H1 (cell line): ENCODE data around the gene SREK1IP1. TPM values are rescaled to one million over a fixed set of nuclear protein-coding genes. Genes with fewer than 3 reads are reported as not detected.

Source experiments
- CTCF ChIA-PET: fragments of 300-600 bp; sonication (Branson Sonifier 250); formaldehyde crosslinking; loops from one replicate; lab custom pipeline; 2021; ENCODE audit not compliant: partially characterized antibody; lab: Charles Lee
- POLR2A ChIA-PET: fragments of 300-600 bp; sonication (Branson Sonifier 250); formaldehyde crosslinking; loops from one replicate; lab custom pipeline; 2021; ENCODE audit warnings: inconsistent platforms; ENCODE audit not compliant: partially characterized antibody; lab: Charles Lee
- DNase-seq, 2 experiments: peaks; one replicate each; pipeline versions ENCODE4 v3.0.0 to v3.0.0-alpha.2; 2010 to 2022; ENCODE audit warnings: low spot score in 2 of 2, low read depth in 1 of 2, mixed read lengths in 1 of 2
- FAIRE-seq: peaks from 2 replicates; lab custom pipeline; 2011; peaks lifted over from hg19 to GRCh38; lab: Jason Lieb, UNC
- H2AFZ ChIP-seq: 2 replicates; pipeline ENCODE4 v1.8.1; 2012; ENCODE audit warnings: low read length, inconsistent platforms
- H2AK5ac ChIP-seq: 2 replicates; pipeline ENCODE4 v1.6.1; 2013; ENCODE audit warnings: low read depth, low read length
- H2BK120ac ChIP-seq: replicated peaks from 2 replicates; pipeline ENCODE3; 2013; ENCODE audit warnings: low read depth, low read length, inconsistent platforms
- H2BK12ac ChIP-seq: 2 replicates; pipeline ENCODE4 v1.6.1; 2013; ENCODE audit warnings: low read depth, low read length
- H2BK15ac ChIP-seq: 2 replicates; pipeline ENCODE4 v1.6.1; 2013; ENCODE audit warnings: low read length
- H2BK20ac ChIP-seq: 2 replicates; pipeline ENCODE4 v1.6.1; 2013; ENCODE audit warnings: low read length
- H2BK5ac ChIP-seq: 2 replicates; pipeline ENCODE4 v1.6.1; 2013; ENCODE audit warnings: low read depth, low read length
- H3K14ac ChIP-seq: 2 replicates; pipeline ENCODE4 v1.6.1; 2013; ENCODE audit warnings: inconsistent platforms; ENCODE audit not compliant: insufficient read length
- H3K18ac ChIP-seq: 2 replicates; pipeline ENCODE4 v1.6.1; 2013; ENCODE audit warnings: low read length; ENCODE audit errors: extremely low read depth
- H3K23ac ChIP-seq: 2 replicates; pipeline ENCODE4 v1.6.1; 2013; ENCODE audit warnings: inconsistent platforms; ENCODE audit not compliant: insufficient read length
- H3K23me2 ChIP-seq: 2 replicates; pipeline ENCODE4 v1.6.1; 2013; ENCODE audit warnings: low read depth, low read length
- H3K27ac ChIP-seq: 2 replicates; pipeline ENCODE4 v1.6.1; 2011; ENCODE audit warnings: low read depth, low read length, inconsistent platforms
- H3K27me3 ChIP-seq, 4 experiments: replicated peaks in 1 of 4; 1 replicate in 1 of 4; 2 replicates in 3 of 4; pipeline versions ENCODE4 v1.6.1 to v1.8.1; 2011 to 2013; ENCODE audit warnings: low read length in 3 of 4, mild to moderate bottlenecking in 3 of 4, inconsistent platforms in 2 of 4, mixed read lengths in 2 of 4, moderate library complexity in 1 of 4; ENCODE audit not compliant: control insufficient read depth in 3 of 4, insufficient read depth in 3 of 4; ENCODE audit errors: extremely low read depth in 1 of 4
- H3K36me3 ChIP-seq, 4 experiments: 2 replicates each; pipeline versions ENCODE4 v1.6.1 to v1.8.1; 2011 to 2013; ENCODE audit warnings: mild to moderate bottlenecking in 4 of 4, low read length in 3 of 4, moderate library complexity in 2 of 4, control low read depth in 1 of 4, inconsistent platforms in 1 of 4; ENCODE audit not compliant: insufficient read depth in 4 of 4, control insufficient read depth in 2 of 4
- H3K4ac ChIP-seq: replicated peaks from 2 replicates; pipeline ENCODE3; 2013; ENCODE audit warnings: low read length, low read depth, mixed read lengths, inconsistent platforms; ENCODE audit not compliant: insufficient read length
- H3K4me1 ChIP-seq, 4 experiments: replicated peaks in 1 of 4; 1 replicate in 1 of 4; 2 replicates in 3 of 4; pipeline versions ENCODE4 v1.6.1 to v1.8.1; 2011 to 2013; ENCODE audit warnings: low read length in 3 of 4, inconsistent platforms in 2 of 4, mixed read lengths in 1 of 4; ENCODE audit not compliant: insufficient read depth in 4 of 4, control insufficient read depth in 3 of 4
- H3K4me2 ChIP-seq, 2 experiments: 2 replicates each; pipeline versions ENCODE4 v1.6.1 to v1.8.1; 2011 to 2013; ENCODE audit warnings: low read depth in 2 of 2, low read length in 2 of 2, control low read depth in 1 of 2, inconsistent platforms in 1 of 2, mild to moderate bottlenecking in 1 of 2; ENCODE audit not compliant: insufficient read depth in 1 of 2
- H3K4me3 ChIP-seq, 4 experiments: fragments of 200-600, 300-600 bp in 1 of 4; sonication (generic), shearing (Covaris generic), sonication (Bioruptor Twin) in 1 of 4; 2 replicates each; pipeline versions ENCODE4 v1.5.1 to v1.8.1; 2011 to 2016; ENCODE audit warnings: low read length in 4 of 4, low read depth in 3 of 4, control low read depth in 2 of 4, inconsistent platforms in 2 of 4, mild to moderate bottlenecking in 2 of 4, mixed read lengths in 1 of 4, moderate library complexity in 1 of 4; ENCODE audit not compliant: insufficient read depth in 2 of 4; ENCODE audit errors: extremely low read depth in 1 of 4
- H3K56ac ChIP-seq: replicated peaks from 2 replicates; pipeline ENCODE3; 2013; ENCODE audit warnings: low read depth, mild to moderate bottlenecking, mixed read lengths, low read length, inconsistent platforms; ENCODE audit not compliant: insufficient read length
- H3K79me1 ChIP-seq: 2 replicates; pipeline ENCODE4 v1.6.1; 2013; ENCODE audit warnings: low read depth, low read length, control low read depth
- H3K79me2 ChIP-seq, 2 experiments: 2 replicates each; pipeline versions ENCODE4 v1.6.1 to v1.8.1; 2012 to 2013; ENCODE audit warnings: low read length in 2 of 2, mild to moderate bottlenecking in 2 of 2, inconsistent platforms in 1 of 2; ENCODE audit not compliant: insufficient read depth in 2 of 2, control insufficient read depth in 1 of 2
- H3K9ac ChIP-seq, 4 experiments: replicated peaks in 1 of 4; 1 replicate in 1 of 4; 2 replicates in 3 of 4; pipeline versions ENCODE4 v1.6.1 to v1.8.1; 2011 to 2013; ENCODE audit warnings: low read depth in 3 of 4, low read length in 3 of 4, control low read depth in 2 of 4, mild to moderate bottlenecking in 2 of 4, moderate library complexity in 2 of 4, inconsistent platforms in 1 of 4; ENCODE audit errors: extremely low read depth in 1 of 4
- H3K9me3 ChIP-seq, 2 experiments: 2 replicates each; pipeline versions ENCODE4 v1.6.1 to v1.8.1; 2012 to 2013; ENCODE audit warnings: mild to moderate bottlenecking in 2 of 2, moderate library complexity in 2 of 2, control low read depth in 1 of 2, inconsistent platforms in 1 of 2, low read depth in 1 of 2, low read length in 1 of 2, mixed read lengths in 1 of 2; ENCODE audit not compliant: insufficient read depth in 2 of 2
- H4K20me1 ChIP-seq, 2 experiments: replicated peaks in 1 of 2; 2 replicates each; pipeline versions ENCODE3 to v1.8.1; 2011 to 2013; ENCODE audit warnings: inconsistent platforms in 2 of 2, low read length in 2 of 2, mild to moderate bottlenecking in 1 of 2; ENCODE audit not compliant: insufficient read depth in 2 of 2, control insufficient read depth in 1 of 2
- H4K5ac ChIP-seq: 2 replicates; pipeline ENCODE4 v1.6.1; 2013; ENCODE audit warnings: low read length, low read depth, mixed read lengths, inconsistent platforms; ENCODE audit not compliant: insufficient read length
- H4K8ac ChIP-seq: 2 replicates; pipeline ENCODE4 v1.8.0; 2013; ENCODE audit warnings: mild to moderate bottlenecking, moderate library complexity, low read length, inconsistent platforms; ENCODE audit not compliant: insufficient read depth; ENCODE audit errors: extremely low read depth
- H4K91ac ChIP-seq: replicated peaks from 2 replicates; pipeline ENCODE3; 2013; ENCODE audit warnings: low read length, mixed read lengths, inconsistent platforms; ENCODE audit not compliant: insufficient read length
- CHD2 ChIP-seq: IDR thresholded peaks from 2 replicates; pipeline ENCODE4 v1.6.1; 2012; ENCODE audit warnings: low read length, improper control_type of control experiment
- PHF8 ChIP-seq: fragments of 200-600 bp; sonication (generic); conservative IDR thresholded peaks from 2 replicates; pipeline ENCODE4 v1.7.1; 2012; ENCODE audit warnings: low read depth, mild to moderate bottlenecking, inconsistent platforms, low read length, moderate library complexity
- POLR2A ChIP-seq, 2 experiments: IDR thresholded peaks; 1 replicate in 1 of 2; 2 replicates in 1 of 2; pipeline ENCODE4 v1.6.1; 2011; ENCODE audit warnings: low read depth in 2 of 2, low read length in 2 of 2, mild to moderate bottlenecking in 2 of 2; ENCODE audit errors: control extremely low read depth in 1 of 2
- POU5F1 ChIP-seq: IDR thresholded peaks from 2 replicates; pipeline ENCODE4 v1.6.1; 2011; ENCODE audit warnings: low read depth, mild to moderate bottlenecking, low read length, moderate library complexity
- WGBS, 2 experiments: shearing (Covaris generic) in 1 of 2; methylation state at CpG; one replicate each; pipeline versions ENCODE4 v1.1.6 to v1.1.7; 2013 to 2015; ENCODE audit warnings: low lambda C conversion rate in 2 of 2, mixed read lengths in 2 of 2, inconsistent platforms in 1 of 2, low coverage in 1 of 2, missing lambda C conversion rate in 1 of 2; ENCODE audit not compliant: insufficient replicate concordance in 2 of 2, insufficient coverage in 1 of 2, insufficient read length in 1 of 2; ENCODE audit errors: extremely low coverage in 1 of 2, missing lambda C conversion rate in 1 of 2; 5-methylcytosine and 5-hydroxymethylcytosine counted together
- polyA plus RNA-seq, 7 experiments: library from polyadenylated mRNA; depleted of rRNA in 3 of 7; stranded (reverse) in 5 of 7; unstranded in 2 of 7; fragments of >200 nt in 5 of 7; fragments of 200-250 nt in 2 of 7; gene quantifications; 1 replicate in 5 of 7; 2 replicates in 1 of 7; 4 replicates in 1 of 7; pipeline versions ENCODE4 v1.2.1 to v1.2.3, GENCODE V29; 2011 to 2013; ENCODE audit warnings: missing spikeins in 2 of 7, mixed read lengths in 2 of 7
- total RNA-seq: library from RNA; stranded (reverse); fragmentation: NEBNext Ultra II Directional; extraction: Animal tissue kit (Norgen Biotek cat#: 25700); gene quantifications from 2 replicates; pipeline ENCODE4 v1.2.1, GENCODE V29; 2021

Gene SREK1IP1
- total and polyA plus RNA-seq, 2 of the 8 experiments (the other 6 are each of a cell fraction or from before 2014, with no cell fraction given), result 6.2 to 39.0 TPM

DNA sequence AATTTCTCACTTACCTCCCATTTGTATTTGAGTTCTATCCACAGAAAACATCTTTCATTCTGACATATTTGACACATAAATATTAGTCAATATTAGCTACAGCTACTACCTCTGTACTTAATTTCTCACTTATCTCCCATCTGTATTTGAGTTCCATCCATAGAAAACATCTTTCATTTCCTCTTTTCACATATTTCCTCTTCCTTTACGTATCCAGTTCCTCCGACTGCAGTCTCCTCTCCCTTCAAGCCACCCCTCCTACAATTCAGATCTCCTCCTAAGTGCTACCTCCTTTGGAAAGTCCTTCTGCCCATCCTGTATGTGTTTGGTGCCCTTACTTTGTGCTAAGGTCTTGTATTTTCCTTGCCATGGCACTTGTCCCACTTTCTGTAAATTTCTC is 1.6 kb downstream of the SREK1IP1 start:
- H4K5ac ChIP-seq, result no peak overlapping the region
- H3K9me3 ChIP-seq, result no peaks in the 10 kb centered on the region
- H3K27ac ChIP-seq, result no peak overlapping the region
- H3K23ac ChIP-seq, result no peak overlapping the region
- H3K79me2 ChIP-seq, result peaks cover 15 to 84% of the 10 kb centered on the region in 2 experiments; a peak in 3 of 4 replicates
- no peak overlapping the region for H2BK15ac ChIP-seq
- H3K4me1 ChIP-seq, result peaks cover 0 to 9% (median 3%) of the 10 kb centered on the region in 4 experiments; a peak in 4 of 7 replicates
- no peak overlapping the region for H2BK120ac ChIP-seq
- no peaks in the 10 kb centered on the region for H3K27me3 ChIP-seq
- no peak overlapping the region for H3K4ac ChIP-seq
- 0 out of 2 replicates have a peak, but pooled peaks cover 2% of the 10 kb centered on the region for H3K23me2 ChIP-seq
- H2BK20ac ChIP-seq, result no peak overlapping the region
- no peak overlapping the region for H3K14ac ChIP-seq
- H3K79me1 ChIP-seq, result peaks cover 6% of the 10 kb centered on the region
- H4K20me1 ChIP-seq, result peaks cover 0 to 2% of the 10 kb centered on the region in 2 experiments
- ChIA-PET POLR2A (interaction anchor here (1.5 to 3.7 kb wide), 4 partner anchors 8 to 76 kb away, joined by 4 to 30 read pairs (median 6); partner anchors contain the start of gene SHISAL2B), CTCF (interaction anchor here (1.0 to 2.6 kb wide), 4 partner anchors 17 to 132 kb away, joined by 3 to 14 read pairs (median 4); no protein-coding TSS in a partner anchor)
- H3K56ac ChIP-seq, result no peak overlapping the region
- no peak for FAIRE-seq
- no peak overlapping the region for H2BK12ac ChIP-seq
- H2BK5ac ChIP-seq, result no peak overlapping the region
- TF ChIP-seq PHF8 (no peak), CHD2 (no peak), POU5F1 (no peak), POLR2A (IDR thresholded peaks at IDR 0.05; ENCODE audit: control extremely low read depth in 1 of 2, low read depth in 2 of 2, low read length in 2 of 2) (no peak)
- H3K36me3 ChIP-seq, result peaks cover 2 to 26% (median 11%) of the 10 kb centered on the region in 4 experiments; a peak in 4 of 8 replicates
- peak overlapping the region in 2 of 4 experiments; percentile 44 to 54; a peak in 2 of 7 replicates for H3K9ac ChIP-seq
- DNase-seq, result no peak
- 72 to 100% methylated on average over 2 of the region's 2 CpGs for WGBS, 2 experiments
- H3K4me2 ChIP-seq, result peak overlapping the region; percentile 56 to 75
- H2AFZ ChIP-seq, result no peak overlapping the region
- H4K91ac ChIP-seq, result no peak overlapping the region
- H4K8ac ChIP-seq, result no peak overlapping the region
- peak overlapping the region; percentile 79 to 100 (median 98); a peak in 6 of 8 replicates for H3K4me3 ChIP-seq
- no peak overlapping the region for H3K18ac ChIP-seq
- 0 out of 2 replicates have a peak overlapping the region, but pooled peaks have one; percentile 45 for H2AK5ac ChIP-seq
